H1 (cell line): Measurements from ENCODE around the gene MYG1. TPM values are rescaled to one million over a fixed set of nuclear protein-coding genes. Genes with fewer than 3 reads are reported as not detected.

ENCODE experiments used
- ATF2 ChIP-seq: IDR thresholded peaks from 2 replicates; pipeline ENCODE4 v1.6.1; 2012; ENCODE audit warnings: low read length, inconsistent platforms
- GTF2F1 ChIP-seq: IDR thresholded peaks from 2 replicates; pipeline ENCODE4 v1.6.1; 2012; ENCODE audit warnings: low read depth, low read length, improper control_type of control experiment, borderline replicate concordance
- KDM5A ChIP-seq: fragments of 200-600 bp; IDR thresholded peaks from 2 replicates; pipeline ENCODE4 v1.7.1; 2012; ENCODE audit warnings: mild to moderate bottlenecking, low read length, inconsistent platforms, mixed read lengths
- MAX ChIP-seq: IDR thresholded peaks from 2 replicates; pipeline ENCODE4 v1.6.1; 2012; ENCODE audit warnings: inconsistent platforms
- SP1 ChIP-seq: IDR thresholded peaks from 2 replicates; pipeline ENCODE4 v1.6.1; 2011; ENCODE audit warnings: low read depth, low read length
- TAF1 ChIP-seq: IDR thresholded peaks from 2 replicates; pipeline ENCODE4 v1.6.1; 2011; ENCODE audit warnings: mild to moderate bottlenecking, low read depth, low read length
- polyA plus RNA-seq, 7 experiments: library from polyadenylated mRNA; depleted of rRNA in 3 of 7; stranded (reverse) in 5 of 7; unstranded in 2 of 7; fragments of >200 nt in 5 of 7; fragments of 200-250 nt in 2 of 7; gene quantifications; 1 replicate in 5 of 7; 2 replicates in 1 of 7; 4 replicates in 1 of 7; pipeline versions ENCODE4 v1.2.1 to v1.2.3, GENCODE V29; 2011 to 2013; ENCODE audit warnings: missing spikeins in 2 of 7, mixed read lengths in 2 of 7
- total RNA-seq: library from RNA; stranded (reverse); fragmentation: NEBNext Ultra II Directional; extraction: Animal tissue kit (Norgen Biotek cat#: 25700); gene quantifications from 2 replicates; pipeline ENCODE4 v1.2.1, GENCODE V29; 2021

MYG1 gene
- total and polyA plus RNA-seq, 2 of the 8 experiments (the other 6 are each of a cell fraction or from before 2014, with no cell fraction given), result 83.3 to 104 TPM

GRCh38 chr12:53253298-53253697 is 46.2 kb upstream of the MYG1 start (continued):
- TF ChIP-seq ATF2 (no peak), TAF1 (no peak), MAX (no peak), GTF2F1 (no peak), SP1 (no peak), KDM5A (no peak)
